SK-N-MC (cell line): ENCODE data around the gene PTPRG.

Experiments used
- DNase-seq: peaks from one replicate; pipeline ENCODE4 v3.0.0-alpha.2; 2011; ENCODE audit warnings: low read depth, low spot score
- H3K27ac ChIP-seq: fragments of 200-600 bp; sonication (generic); 2 replicates; pipeline ENCODE4 v1.5.1; 2016; ENCODE audit warnings: mixed run types
- H3K36me3 ChIP-seq: fragments of 200-600 bp; sonication (generic); 2 replicates; pipeline ENCODE4 v1.6.1; 2017; ENCODE audit warnings: antibody characterized with exemption, low read length, mixed read lengths; ENCODE audit not compliant: insufficient read depth
- H3K4me3 ChIP-seq: fragments of 200-600 bp; sonication (generic); 2 replicates; pipeline ENCODE4 v1.5.1; 2016
- H3K9ac ChIP-seq: fragments of 200-600 bp; sonication (generic); 2 replicates; pipeline ENCODE4 v1.8.0; 2017; ENCODE audit warnings: mixed run types, mixed read lengths; ENCODE audit not compliant: insufficient read length
- H3K9me3 ChIP-seq: fragments of 200-600 bp; sonication (generic); 2 replicates; pipeline ENCODE4 v1.6.1; 2017; ENCODE audit warnings: low read depth, mild to moderate bottlenecking, antibody characterized with exemption, low read length, moderate library complexity, mixed read lengths
- EZH2 ChIP-seq: fragments of 200-600 bp; sonication (generic); IDR thresholded peaks from one replicate; pipeline ENCODE4 v1.6.1; 2017; ENCODE audit warnings: antibody characterized with exemption
- FOXP2 ChIP-seq: optimal IDR thresholded peaks from 2 replicates; pipeline ENCODE3; 2011; ENCODE audit warnings: mild to moderate bottlenecking, moderate library complexity; ENCODE audit not compliant: insufficient read depth; ENCODE audit errors: extremely low read length, control extremely low read depth
- POLR2AphosphoS5 ChIP-seq: IDR thresholded peaks from 2 replicates; pipeline ENCODE4 v1.6.1; 2012; ENCODE audit warnings: mild to moderate bottlenecking, low read depth, low read length, borderline replicate concordance

PTPRG gene

DNA sequence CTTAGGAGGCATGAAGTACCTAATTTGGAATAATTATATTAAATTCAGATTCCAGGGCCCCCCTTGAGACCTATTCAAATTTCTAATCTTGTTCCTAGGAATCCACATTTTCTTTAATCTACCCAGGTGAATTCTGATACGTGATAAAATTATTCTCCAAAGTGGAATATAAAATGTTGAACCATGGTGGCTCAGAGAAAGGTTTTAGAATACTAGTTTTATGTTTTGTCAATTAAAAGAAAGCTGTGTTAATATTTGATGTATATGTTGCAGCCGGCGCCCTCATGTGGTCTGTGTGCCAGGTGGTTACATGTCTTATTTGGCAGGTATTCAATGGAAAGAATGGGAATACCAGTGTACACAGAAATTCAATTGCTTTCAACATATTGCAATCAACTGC lies 490.1 kb downstream of the PTPRG start:
- Histone ChIP-seq H3K27ac (no peak overlapping the region), H3K9me3 (no peaks in the 10 kb centered on the region), H3K4me3 (no peak overlapping the region), H3K36me3 (no peaks in the 10 kb centered on the region), H3K9ac (no peak overlapping the region)
- TF ChIP-seq POLR2AphosphoS5 (no peak), FOXP2 (no peak), EZH2 (no peak)
- no peak for DNase-seq

DNA sequence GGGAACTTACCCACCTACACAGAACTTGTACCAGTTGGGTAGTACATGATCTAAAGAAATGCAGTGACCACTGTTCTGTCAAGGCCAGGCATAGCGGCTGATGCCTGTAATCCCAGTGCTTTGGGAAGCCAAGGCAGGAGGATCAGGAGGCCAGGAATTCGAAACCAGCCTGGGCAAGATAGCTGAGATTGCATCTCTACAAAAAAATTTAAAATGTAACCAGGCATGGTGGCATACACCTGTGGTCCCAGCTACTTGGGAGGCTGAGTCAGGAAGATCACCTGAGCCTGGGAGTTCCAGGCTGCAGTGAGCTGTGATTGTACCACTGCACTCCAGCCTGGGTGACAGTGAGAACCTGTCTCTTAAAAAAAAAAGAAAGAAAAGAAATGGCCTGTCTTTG lies 491.0 kb downstream of the PTPRG start:
- DNase-seq = no peak
- Histone ChIP-seq H3K9ac (no peak overlapping the region), H3K27ac (no peak overlapping the region), H3K4me3 (no peak overlapping the region), H3K36me3 (no peaks in the 10 kb centered on the region), H3K9me3 (no peaks in the 10 kb centered on the region)
- TF ChIP-seq EZH2 = no peak
- TF ChIP-seq FOXP2 = no peak
- no peak for TF ChIP-seq POLR2AphosphoS5

DNA sequence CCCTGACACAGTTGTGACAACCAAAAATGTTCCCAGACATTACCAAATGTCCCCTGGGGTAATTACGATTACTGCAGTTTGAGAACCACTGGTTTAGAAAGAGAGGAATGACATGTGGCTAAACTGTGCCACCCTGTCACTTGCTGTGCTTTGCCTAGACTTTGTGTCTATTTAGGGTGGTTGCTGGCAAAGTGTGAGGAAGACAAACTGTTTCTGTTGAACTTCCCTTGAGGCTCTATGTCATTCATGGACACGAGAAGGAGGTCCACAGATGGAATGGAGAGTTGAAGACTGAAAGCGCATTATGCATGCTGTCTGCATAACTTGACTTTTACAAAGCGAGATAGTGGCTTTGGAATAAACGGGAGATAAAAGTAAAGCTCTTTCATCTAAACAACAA lies 495.3 kb downstream of the PTPRG start:
- no peak overlapping the region for H3K4me3 ChIP-seq
- TF ChIP-seq FOXP2 (no peak), POLR2AphosphoS5 (no peak), EZH2 (no peak)
- no peak for DNase-seq
- H3K36me3 ChIP-seq = no peaks in the 10 kb centered on the region
- H3K27ac ChIP-seq = no peak overlapping the region
- no peak overlapping the region for H3K9ac ChIP-seq
- no peaks in the 10 kb centered on the region for H3K9me3 ChIP-seq

DNA sequence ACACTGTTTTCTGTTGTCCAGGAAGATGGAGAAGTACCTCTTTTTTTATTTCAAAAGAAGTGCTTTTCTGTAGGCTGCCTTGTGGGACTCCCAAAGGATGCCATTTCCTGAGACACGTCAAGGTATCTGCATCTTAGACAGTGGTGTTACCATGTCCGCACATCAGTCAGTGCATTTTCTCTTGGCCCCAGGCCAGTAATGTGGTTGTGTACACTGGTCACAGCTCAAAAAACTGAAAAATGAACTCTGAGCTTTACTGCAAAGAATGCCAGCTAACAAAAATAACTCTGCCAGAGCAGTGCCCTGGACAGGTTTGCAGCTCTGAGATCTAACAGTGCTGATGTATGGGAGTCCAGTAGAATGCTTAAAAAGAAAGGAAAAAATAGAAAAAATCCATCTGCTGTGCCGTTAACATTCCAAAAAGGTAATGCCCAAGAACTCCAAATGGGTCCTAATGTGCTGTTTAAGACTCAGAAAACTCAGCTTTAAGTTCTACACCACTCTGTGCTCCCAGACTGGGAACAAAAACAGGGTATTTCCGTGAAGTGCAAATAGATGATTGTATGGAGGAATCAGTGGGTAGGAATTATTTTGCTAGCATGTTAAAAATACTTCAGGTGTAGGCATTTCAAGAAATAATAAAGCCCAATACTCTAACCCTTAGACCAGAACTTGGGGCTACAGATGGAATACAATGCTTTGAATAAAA lies 496.1 kb downstream of the PTPRG start:
- no peak for DNase-seq
- Histone ChIP-seq H3K27ac (no peak overlapping the region), H3K9ac (no peak overlapping the region), H3K4me3 (no peak overlapping the region), H3K36me3 (no peaks in the 10 kb centered on the region), H3K9me3 (no peaks in the 10 kb centered on the region)
- TF ChIP-seq POLR2AphosphoS5 (no peak), EZH2 (no peak), FOXP2 (no peak)

DNA sequence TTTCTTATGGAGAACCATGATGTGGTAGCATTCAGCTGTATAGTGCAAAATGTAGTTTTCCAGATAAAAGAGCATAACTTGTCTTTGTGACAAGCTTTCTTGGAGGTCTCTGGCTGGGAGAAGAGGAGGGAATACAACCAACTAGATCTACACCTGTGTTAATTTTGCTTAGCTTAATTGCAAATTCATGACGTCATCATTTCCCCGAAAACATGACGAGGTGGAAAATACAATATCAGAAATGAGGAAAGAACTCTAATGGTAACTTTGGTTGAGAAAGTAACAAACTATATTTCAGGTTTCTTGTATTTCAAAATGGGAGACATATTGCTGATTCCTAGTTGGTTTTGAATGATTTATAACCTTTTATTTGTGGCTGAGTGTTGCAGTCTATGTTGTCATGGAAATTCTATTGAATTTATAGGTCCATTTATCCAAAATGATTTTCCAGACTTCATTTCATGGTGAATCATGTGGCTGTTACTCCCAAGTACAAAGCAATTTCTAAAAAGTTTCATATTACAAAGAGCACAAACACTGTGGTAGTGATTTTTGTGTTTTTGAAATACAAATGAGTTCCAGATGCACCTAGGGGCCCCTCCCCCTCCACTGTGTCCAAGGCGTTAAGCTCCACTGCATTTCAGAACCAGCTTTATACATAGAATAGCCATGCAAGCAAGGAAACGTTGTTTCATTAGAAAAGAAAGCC lies 504.8 kb downstream of the PTPRG start:
- Histone ChIP-seq H3K27ac (no peak overlapping the region), H3K36me3 (no peaks in the 10 kb centered on the region), H3K9me3 (no peaks in the 10 kb centered on the region), H3K4me3 (no peak overlapping the region), H3K9ac (no peak overlapping the region)
- DNase-seq = no peak
- TF ChIP-seq EZH2 (no peak), FOXP2 (no peak), POLR2AphosphoS5 (no peak)

DNA sequence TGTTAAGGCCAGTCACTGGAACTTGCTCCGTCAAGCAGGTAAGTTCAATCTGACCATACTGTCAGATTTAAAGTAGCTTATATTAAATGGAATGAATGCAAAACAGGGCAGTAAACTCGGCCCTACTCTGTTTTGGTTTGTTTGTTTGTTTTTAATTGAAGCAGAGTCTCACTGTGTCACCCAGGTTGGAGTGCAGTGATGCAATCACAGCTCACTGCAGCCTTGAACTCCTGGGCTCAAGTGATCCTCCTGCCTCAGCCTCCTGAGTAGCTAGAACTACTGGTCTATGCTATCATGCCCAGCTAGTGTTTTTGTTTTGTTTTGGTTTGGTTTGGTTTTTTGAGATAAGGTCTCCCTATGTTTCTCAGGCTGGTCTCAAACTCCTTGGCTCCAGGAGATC lies 507.0 kb downstream of the PTPRG start:
- Histone ChIP-seq H3K36me3 (no peaks in the 10 kb centered on the region), H3K4me3 (no peak overlapping the region), H3K9ac (no peak overlapping the region), H3K9me3 (no peaks in the 10 kb centered on the region), H3K27ac (no peak overlapping the region)
- TF ChIP-seq FOXP2 (no peak), POLR2AphosphoS5 (no peak), EZH2 (no peak)
- no peak for DNase-seq

DNA sequence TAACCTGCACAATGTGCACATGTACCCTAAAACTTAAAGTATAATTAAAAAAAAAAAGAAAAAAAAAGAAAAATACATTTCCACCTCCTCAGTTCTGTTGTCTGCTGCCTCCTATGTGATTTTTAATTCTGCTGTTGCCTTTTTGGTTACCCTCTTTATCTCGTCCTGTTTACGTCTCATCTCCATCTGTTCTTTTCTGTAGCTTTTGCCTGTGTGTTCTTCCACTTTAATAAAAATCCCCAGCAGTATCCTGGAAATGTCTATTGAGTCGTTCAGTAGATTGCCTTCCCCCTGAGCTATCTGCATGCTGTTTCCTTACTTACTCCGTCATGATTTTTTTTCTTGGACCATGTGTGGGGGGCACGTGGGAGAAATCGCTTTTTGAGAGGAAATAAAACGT lies 509.5 kb downstream of the PTPRG start:
- H3K9ac ChIP-seq = no peak overlapping the region
- no peak overlapping the region for H3K27ac ChIP-seq
- no peak overlapping the region for H3K4me3 ChIP-seq
- TF ChIP-seq FOXP2 (no peak), POLR2AphosphoS5 (no peak), EZH2 (no peak)
- no peak for DNase-seq
- no peaks in the 10 kb centered on the region for H3K36me3 ChIP-seq
- no peaks in the 10 kb centered on the region for H3K9me3 ChIP-seq

DNA sequence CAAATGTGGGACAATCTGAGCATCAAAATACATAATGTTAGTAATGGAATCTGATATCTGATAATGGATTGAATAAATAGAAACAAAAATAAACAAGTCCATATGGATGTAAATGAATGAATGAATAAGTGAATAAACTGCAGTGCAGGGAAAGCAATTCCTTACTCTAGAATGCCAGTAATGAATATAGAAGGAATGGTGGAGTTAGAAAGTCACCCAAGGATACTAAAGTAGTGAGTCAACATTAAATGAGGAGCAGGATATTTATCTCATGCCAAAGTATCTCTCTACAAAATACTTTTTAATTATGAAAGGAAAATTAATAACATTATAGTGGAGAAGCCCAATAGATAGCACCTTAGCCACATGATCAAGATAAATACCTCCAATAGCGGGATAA lies 511.7 kb downstream of the PTPRG start:
- Histone ChIP-seq H3K27ac (no peak overlapping the region), H3K9ac (no peak overlapping the region), H3K36me3 (no peaks in the 10 kb centered on the region), H3K4me3 (no peak overlapping the region), H3K9me3 (no peaks in the 10 kb centered on the region)
- no peak for DNase-seq
- no peak for TF ChIP-seq EZH2

DNA sequence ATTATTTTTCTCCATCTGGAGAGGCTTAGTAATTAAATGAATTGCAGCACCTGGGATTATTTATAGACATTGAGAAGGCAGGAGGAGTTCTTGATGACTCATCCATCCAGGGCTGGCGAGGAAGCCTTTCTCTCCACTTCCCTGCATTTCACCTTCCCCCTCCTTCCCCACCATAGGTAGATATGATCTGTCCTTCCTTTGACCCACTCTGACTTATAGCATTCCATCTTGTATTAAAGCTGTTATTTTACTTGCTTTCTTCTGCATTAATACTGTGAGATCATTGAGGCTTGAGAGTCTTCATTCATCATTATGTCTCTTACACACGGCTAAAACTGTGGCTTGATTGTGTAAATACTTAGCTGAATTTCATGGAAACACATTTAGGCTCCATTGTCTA lies 523.2 kb downstream of the PTPRG start:
- Histone ChIP-seq H3K36me3 (no peaks in the 10 kb centered on the region), H3K9me3 (no peaks in the 10 kb centered on the region), H3K9ac (no peak overlapping the region), H3K27ac (no peak overlapping the region), H3K4me3 (no peak overlapping the region)
- no peak for DNase-seq
- TF ChIP-seq POLR2AphosphoS5 (no peak), FOXP2 (no peak), EZH2 (no peak)
